GM18909 (cell line): ENCODE measurements around the gene YWHAG.
A peak's percentile ranks its signal among the peaks of the same experiment; 100 is the strongest.
"Not testable (repeated sequence)": the region's sequence is repeated elsewhere in the genome, so short reads cannot be mapped to it uniquely, and the experiment has no call there.

Source experiments
- ATAC-seq: cut with Tn5 transposase; IDR thresholded peaks from one replicate; pipeline ENCODE4 v1.9.1; 2021; ENCODE audit warnings: mild to moderate bottlenecking; ENCODE audit not compliant: unreplicated experiment, poor library complexity

The YWHAG gene

GRCh38 chr7:76381814-76382213 is 23.0 kb upstream of the YWHAG start:
- ATAC-seq: no peak

GRCh38 chr7:76380623-76380966 is 21.8 kb upstream of the YWHAG start:
- ATAC-seq: no peak

- no peak for ATAC-seq
Measured at GRCh38 chr7:76377186-76377918, 18.6 kb upstream of the YWHAG start.

GRCh38 chr7:76375251-76375650 is 16.5 kb upstream of the YWHAG start:
- ATAC-seq: no peak

GRCh38 chr7:76372984-76373833 is 14.4 kb upstream of the YWHAG start:
- no peak for ATAC-seq

GRCh38 chr7:76371396-76371795 is 12.6 kb upstream of the YWHAG start:
- ATAC-seq: no peak

GRCh38 chr7:76369018-76369417 is 10.2 kb upstream of the YWHAG start:
- ATAC-seq: no peak

GRCh38 chr7:76368190-76368589 is 9.4 kb upstream of the YWHAG start:
- ATAC-seq: no peak

- ATAC-seq: peak; percentile 1
Measured at GRCh38 chr7:76364198-76364584, 5.4 kb upstream of the YWHAG start.

- not testable (repeated sequence) for ATAC-seq
Measured at GRCh38 chr7:76363754-76364153, 5.0 kb upstream of the YWHAG start.

GRCh38 chr7:76359978-76360638 is 1.3 kb upstream of the YWHAG start:
- no peak for ATAC-seq

GRCh38 chr7:76359111-76359977 is 553 bp upstream of the YWHAG start:
- peak; percentile 92 for ATAC-seq

GRCh38 chr7:76358011-76358480 is 745 bp downstream of the YWHAG start:
- ATAC-seq: peak; percentile 34

GRCh38 chr7:76357475-76358010 is 1.2 kb downstream of the YWHAG start:
- no peak for ATAC-seq

GRCh38 chr7:76356823-76357222 is 2.0 kb downstream of the YWHAG start:
- no peak for ATAC-seq

GRCh38 chr7:76356115-76356514 is 2.7 kb downstream of the YWHAG start:
- ATAC-seq: no peak

- no peak for ATAC-seq
Measured at GRCh38 chr7:76354981-76355730, 3.6 kb downstream of the YWHAG start.

GRCh38 chr7:76354516-76354915 is 4.3 kb downstream of the YWHAG start:
- no peak for ATAC-seq

GRCh38 chr7:76353744-76354143 is 5.0 kb downstream of the YWHAG start:
- ATAC-seq: no peak
